GM21526 (cell line): Measurements from ENCODE around the gene ANKLE2.
"Not testable (repeated sequence)": the region's sequence is repeated elsewhere in the genome, so short reads cannot be mapped to it uniquely, and the experiment has no call there.

Experiments used
- ATAC-seq: cut with Tn5 transposase; IDR thresholded peaks from one replicate; pipeline ENCODE4 v1.9.1; 2021; ENCODE audit warnings: moderate library complexity; ENCODE audit not compliant: unreplicated experiment, low FRiP score

The ANKLE2 gene

GRCh38 chr12:132779781-132780353, 18.2 kb upstream of the ANKLE2 start:
- no peak for ATAC-seq

GRCh38 chr12:132777614-132778013, 16.0 kb upstream of the ANKLE2 start:
- no peak for ATAC-seq

- ATAC-seq: no peak
Measured at GRCh38 chr12:132776816-132777568, 15.4 kb upstream of the ANKLE2 start.

- ATAC-seq: not testable (repeated sequence)
Measured at GRCh38 chr12:132776230-132776625, 14.6 kb upstream of the ANKLE2 start.

- no peak for ATAC-seq
Measured at GRCh38 chr12:132775502-132776229, 14.0 kb upstream of the ANKLE2 start.

GRCh38 chr12:132774646-132775275, 13.1 kb upstream of the ANKLE2 start:
- ATAC-seq: no peak

- no peak for ATAC-seq
Measured at GRCh38 chr12:132774159-132774558, 12.5 kb upstream of the ANKLE2 start.

- ATAC-seq: no peak
Measured at GRCh38 chr12:132773077-132773955, 11.7 kb upstream of the ANKLE2 start.

- no peak for ATAC-seq
Measured at GRCh38 chr12:132772606-132773005, 11.0 kb upstream of the ANKLE2 start.

- peak; percentile 45 for ATAC-seq
Measured at GRCh38 chr12:132771126-132771838, 9.7 kb upstream of the ANKLE2 start.

- ATAC-seq: no peak
Measured at GRCh38 chr12:132766380-132767085, 4.9 kb upstream of the ANKLE2 start.

- ATAC-seq: no peak
Measured at GRCh38 chr12:132765361-132765760, 3.7 kb upstream of the ANKLE2 start.

GRCh38 chr12:132764231-132764630, 2.6 kb upstream of the ANKLE2 start:
- no peak for ATAC-seq

- ATAC-seq: peak; percentile 69
Measured at GRCh38 chr12:132761921-132762583, 420 bp upstream of the ANKLE2 start.

- ATAC-seq: no peak
Measured at GRCh38 chr12:132759359-132759758, 2.3 kb downstream of the ANKLE2 start.

- ATAC-seq: not testable (repeated sequence)
Measured at GRCh38 chr12:132758825-132759224, 2.8 kb downstream of the ANKLE2 start.

- no peak for ATAC-seq
Measured at GRCh38 chr12:132754160-132754932, 7.3 kb downstream of the ANKLE2 start.

GRCh38 chr12:132753670-132754069, 8.0 kb downstream of the ANKLE2 start:
- not testable (repeated sequence) for ATAC-seq
